Activated T-cell treated with anti-CD3 and anti-CD28 coated beads, Interleukin-2, amount 50 U/mL, for 48 hours (primary cell): ENCODE results near the gene CRACR2A.

Source experiments
- DNase-seq, 2 experiments: peaks; one replicate each; pipeline ENCODE4 v3.0.0-alpha.2; 2020

Gene CRACR2A

GRCh38 chr12:3751151-3752095, 1.5 kb downstream of the CRACR2A start:
- DNase-seq, result peak; percentile 45 to 46

- DNase-seq, result no peak
Observed at GRCh38 chr12:3750616-3751015, 2.3 kb downstream of the CRACR2A start.

- peak in 1 of 2 experiments; percentile 14 for DNase-seq
Observed at GRCh38 chr12:3748620-3749019, 4.3 kb downstream of the CRACR2A start.

GRCh38 chr12:3747976-3748619, 4.8 kb downstream of the CRACR2A start:
- DNase-seq, result peak in 1 of 2 experiments; percentile 15

- DNase-seq, result peak in 1 of 2 experiments; percentile 20
Observed at GRCh38 chr12:3747543-3747942, 5.4 kb downstream of the CRACR2A start.

GRCh38 chr12:3746758-3747157, 6.2 kb downstream of the CRACR2A start:
- DNase-seq, result peak in 1 of 2 experiments; percentile 13

- DNase-seq, result peak in 1 of 2 experiments; percentile 17
Observed at GRCh38 chr12:3745152-3745551, 7.8 kb downstream of the CRACR2A start.

- DNase-seq, result peak in 1 of 2 experiments; percentile 16
Observed at GRCh38 chr12:3744229-3744901, 8.5 kb downstream of the CRACR2A start.

GRCh38 chr12:3743803-3744202, 9.1 kb downstream of the CRACR2A start:
- DNase-seq, result peak; percentile 32 to 45

- DNase-seq, result peak in 1 of 2 experiments; percentile 4
Observed at GRCh38 chr12:3741882-3742672, 10.8 kb downstream of the CRACR2A start.

- DNase-seq, result no peak
Observed at GRCh38 chr12:3740480-3741231, 12.3 kb downstream of the CRACR2A start.

- no peak for DNase-seq
Observed at GRCh38 chr12:3735432-3735831, 17.5 kb downstream of the CRACR2A start.

GRCh38 chr12:3732901-3733300, 20.0 kb downstream of the CRACR2A start:
- DNase-seq, result no peak

GRCh38 chr12:3730111-3730510, 22.8 kb downstream of the CRACR2A start:
- DNase-seq, result no peak

- peak in 1 of 2 experiments; percentile 41 for DNase-seq
Observed at GRCh38 chr12:3728686-3729085, 24.2 kb downstream of the CRACR2A start.

- DNase-seq, result peak; percentile 41 to 52
Observed at GRCh38 chr12:3727877-3728632, 24.9 kb downstream of the CRACR2A start.

- no peak for DNase-seq
Observed at GRCh38 chr12:3727354-3727753, 25.6 kb downstream of the CRACR2A start.

GRCh38 chr12:3726456-3726855, 26.5 kb downstream of the CRACR2A start:
- DNase-seq, result no peak

GRCh38 chr12:3725388-3726115, 27.4 kb downstream of the CRACR2A start:
- DNase-seq, result no peak
